CD8-positive, alpha-beta memory T cell (primary cell): ENCODE data around the gene STAP1. TPM values are rescaled to one million over a fixed set of nuclear protein-coding genes. Genes with fewer than 3 reads are reported as not detected.
"Not testable (repeated sequence)": the region's sequence is repeated elsewhere in the genome, so short reads cannot be mapped to it uniquely, and the experiment has no call there.

Source experiments
- CTCF ChIA-PET: fragments of 350-600 bp; sonication (Branson Sonifier 250); formaldehyde crosslinking; loops from one replicate; lab custom pipeline; 2021; ENCODE audit warnings: antibody characterized with exemption; lab: Charles Lee
- POLR2A ChIA-PET: fragments of 350-600 bp; sonication (Branson Sonifier 250); formaldehyde crosslinking; loops from one replicate; lab custom pipeline; 2021; ENCODE audit warnings: antibody characterized with exemption; lab: Charles Lee
- DNase-seq, 5 donors: peaks; one replicate each; pipeline versions ENCODE4 v3.0.0 to v3.0.0-alpha.2; 2020 to 2022; ENCODE audit warnings: mixed read lengths in 1 of 5
- H3K27ac ChIP-seq: one replicate; pipeline ENCODE4 v1.7.0; 2013; ENCODE audit warnings: low read depth, mild to moderate bottlenecking, low read length, moderate library complexity
- H3K27me3 ChIP-seq: 2 replicates; pipeline ENCODE4 v1.7.0; 2013; ENCODE audit warnings: low read length, mild to moderate bottlenecking; ENCODE audit not compliant: insufficient read depth, poor library complexity, severe bottlenecking
- H3K36me3 ChIP-seq: 2 replicates; pipeline ENCODE4 v1.7.0; 2013; ENCODE audit warnings: mild to moderate bottlenecking, low read length, moderate library complexity; ENCODE audit not compliant: insufficient read depth
- H3K4me1 ChIP-seq: 2 replicates; pipeline ENCODE4 v1.7.0; 2013; ENCODE audit warnings: mild to moderate bottlenecking, low read length, moderate library complexity; ENCODE audit not compliant: insufficient read depth
- H3K4me3 ChIP-seq: 2 replicates; pipeline ENCODE4 v1.7.0; 2013; ENCODE audit warnings: mild to moderate bottlenecking, low read length
- H3K9me3 ChIP-seq: 2 replicates; pipeline ENCODE4 v1.7.0; 2013; ENCODE audit warnings: mild to moderate bottlenecking, low read length
- H3K27ac Mint-ChIP-seq, 8 donors: one replicate each; pipeline ENCODE4 v1.8.0; 2020 to 2021; ENCODE audit warnings: mixed read lengths in 8 of 8, mild to moderate bottlenecking in 6 of 8, inconsistent platforms in 3 of 8, moderate library complexity in 3 of 8
- H3K27me3 Mint-ChIP-seq, 2 donors: one replicate each; pipeline ENCODE4 v1.8.0; 2020 to 2021; ENCODE audit warnings: mixed read lengths in 2 of 2, mild to moderate bottlenecking in 1 of 2, moderate library complexity in 1 of 2
- H3K36me3 Mint-ChIP-seq, 3 donors: one replicate each; pipeline ENCODE4 v1.8.0; 2020 to 2021; ENCODE audit warnings: mixed read lengths in 3 of 3, inconsistent platforms in 1 of 3, mild to moderate bottlenecking in 1 of 3
- H3K4me1 Mint-ChIP-seq, 3 donors: one replicate each; pipeline ENCODE4 v1.8.0; 2020 to 2021; ENCODE audit warnings: mixed read lengths in 3 of 3, inconsistent platforms in 1 of 3, mild to moderate bottlenecking in 1 of 3
- H3K4me3 Mint-ChIP-seq, 7 donors: one replicate each; pipeline ENCODE4 v1.8.0; 2020 to 2021; ENCODE audit warnings: mixed read lengths in 7 of 7, mild to moderate bottlenecking in 6 of 7, moderate library complexity in 4 of 7, inconsistent platforms in 2 of 7
- H3K9me3 Mint-ChIP-seq, 5 donors: one replicate each; pipeline ENCODE4 v1.8.0; 2020 to 2022; ENCODE audit warnings: mixed read lengths in 5 of 5, mild to moderate bottlenecking in 3 of 5, moderate library complexity in 2 of 5, inconsistent platforms in 1 of 5
- polyA plus RNA-seq: library from polyadenylated mRNA; unstranded; fragments of 300-500 nt; fragmentation: Illumina TruSeq; gene quantifications from one replicate; pipeline ENCODE4 v1.2.3, GENCODE V29; 2021
- total RNA-seq, 2 experiments: library from RNA; stranded (reverse); gene quantifications; one replicate each; pipeline ENCODE4 v1.2.3, GENCODE V29; 2021

STAP1 gene
- total and polyA plus RNA-seq, 3 experiments from 2014 or later, result 0.40 to 2.6 (median 1.1) TPM

- no peak overlapping the region for H3K4me3 Mint-ChIP-seq
- H3K4me1 ChIP-seq, result peaks cover 8% of the 10 kb centered on the region
- ChIA-PET POLR2A (no interaction called here), CTCF (no interaction called here)
- no peaks in the 10 kb centered on the region for H3K27me3 Mint-ChIP-seq
- DNase-seq, result no peak
- H3K27me3 ChIP-seq, result no peaks in the 10 kb centered on the region
- H3K36me3 Mint-ChIP-seq, result peaks cover 34 to 86% (median 41%) of the 10 kb centered on the region in 3 donors
- no peak overlapping the region for H3K27ac ChIP-seq
- H3K36me3 ChIP-seq, result peaks cover 29% of the 10 kb centered on the region
- H3K4me3 ChIP-seq, result no peak overlapping the region
- no peaks in the 10 kb centered on the region for H3K9me3 ChIP-seq
- H3K9me3 Mint-ChIP-seq, result peaks cover 0 to 4% (median 2%) of the 10 kb centered on the region in 5 donors
- no peak overlapping the region for H3K27ac Mint-ChIP-seq
- H3K4me1 Mint-ChIP-seq, result peaks cover 48 to 78% (median 78%) of the 10 kb centered on the region in 3 donors
These were observed 27.1 kb upstream of the STAP1 start for GRCh38 chr4:67531379-67531962.

- POLR2A ChIA-PET, H3K27ac ChIP-seq, H3K4me3 ChIP-seq, H3K4me1 ChIP-seq, H3K9me3 Mint-ChIP-seq, H3K27ac Mint-ChIP-seq, H3K4me3 Mint-ChIP-seq, CTCF ChIA-PET, H3K27me3 ChIP-seq, H3K9me3 ChIP-seq, DNase-seq, H3K27me3 Mint-ChIP-seq: not testable (repeated sequence)
- H3K36me3 ChIP-seq, result peaks cover 29% of the 10 kb centered on the region
- Mint-ChIP-seq H3K4me1 (peaks cover 40 to 69% (median 69%) of the 10 kb centered on the region in 3 donors), H3K36me3 (peaks cover 34 to 83% (median 36%) of the 10 kb centered on the region in 3 donors)
These were observed 26.1 kb upstream of the STAP1 start for GRCh38 chr4:67532397-67532796.

- H3K27me3 ChIP-seq, result no peaks in the 10 kb centered on the region
- H3K4me1 Mint-ChIP-seq, result peaks cover 36 to 64% (median 62%) of the 10 kb centered on the region in 3 donors
- no peaks in the 10 kb centered on the region for H3K4me1 ChIP-seq
- H3K36me3 Mint-ChIP-seq, result peaks cover 34 to 83% (median 38%) of the 10 kb centered on the region in 3 donors
- H3K4me3 ChIP-seq, result no peak overlapping the region
- no peak overlapping the region for H3K4me3 Mint-ChIP-seq
- H3K27ac ChIP-seq, result no peak overlapping the region
- H3K9me3 Mint-ChIP-seq, result peaks cover 0 to 4% (median 2%) of the 10 kb centered on the region in 5 donors
- H3K9me3 ChIP-seq, result no peaks in the 10 kb centered on the region
- no peak overlapping the region for H3K27ac Mint-ChIP-seq
- DNase-seq, result no peak
- POLR2A ChIA-PET, result no interaction called here
- CTCF ChIA-PET, result no interaction called here
- H3K27me3 Mint-ChIP-seq, result no peaks in the 10 kb centered on the region
- H3K36me3 ChIP-seq, result peaks cover 29% of the 10 kb centered on the region
These were observed 25.4 kb upstream of the STAP1 start for GRCh38 chr4:67533112-67533511.

- DNase-seq, result no peak
These were observed 23.2 kb upstream of the STAP1 start for GRCh38 chr4:67535280-67535840.

GRCh38 chr4:67539830-67540229, 18.7 kb upstream of the STAP1 start:
- ChIA-PET CTCF (no interaction called here), POLR2A (no interaction called here)
- Histone ChIP-seq H3K27ac (no peak overlapping the region), H3K4me1 (peaks cover 19% of the 10 kb centered on the region), H3K4me3 (no peak overlapping the region), H3K9me3 (no peaks in the 10 kb centered on the region), H3K27me3 (no peaks in the 10 kb centered on the region), H3K36me3 (peaks cover 8% of the 10 kb centered on the region)
- H3K27me3 Mint-ChIP-seq, result no peaks in the 10 kb centered on the region
- no peak for DNase-seq
- H3K4me1 Mint-ChIP-seq, result peaks cover 43 to 76% (median 72%) of the 10 kb centered on the region in 3 donors
- no peaks in the 10 kb centered on the region for H3K9me3 Mint-ChIP-seq
- H3K4me3 Mint-ChIP-seq, result no peak overlapping the region
- H3K27ac Mint-ChIP-seq, result peak overlapping the region in 3 of 8 donors; percentile 13 to 92 (median 29)
- peaks cover 3 to 81% (median 21%) of the 10 kb centered on the region in 3 donors for H3K36me3 Mint-ChIP-seq

More at GRCh38 chr4:67535280-67535840, 23.2 kb upstream of the STAP1 start:
- Mint-ChIP-seq H3K4me1 (peaks cover 31 to 68% (median 65%) of the 10 kb centered on the region in 3 donors), H3K27me3 (no peaks in the 10 kb centered on the region), H3K27ac (peak overlapping the region in 1 of 8 donors; percentile 42), H3K4me3 (no peak overlapping the region), H3K36me3 (peaks cover 30 to 86% (median 42%) of the 10 kb centered on the region in 3 donors), H3K9me3 (peaks cover 0 to 4% (median 2%) of the 10 kb centered on the region in 5 donors)
- Histone ChIP-seq H3K4me1 (no peaks in the 10 kb centered on the region), H3K27ac (no peak overlapping the region), H3K27me3 (no peaks in the 10 kb centered on the region), H3K36me3 (peaks cover 29% of the 10 kb centered on the region), H3K4me3 (no peak overlapping the region), H3K9me3 (no peaks in the 10 kb centered on the region)
- CTCF ChIA-PET, result interaction anchor here (2.1 kb wide), 1 partner anchor 9 kb away, joined by 10 read pairs; the partner anchor contains the start of gene CENPC
- POLR2A ChIA-PET, result no interaction called here

- no peak overlapping the region for H3K27ac ChIP-seq
- peaks cover 19% of the 10 kb centered on the region for H3K4me1 ChIP-seq
- ChIA-PET POLR2A (interaction anchor here (1.0 kb wide), 1 partner anchor 11 kb away, joined by 3 read pairs; no protein-coding TSS in a partner anchor), CTCF (interaction anchor here (2.1 kb wide), 1 partner anchor 152 kb away, joined by 5 read pairs; no protein-coding TSS in a partner anchor)
- H3K27ac Mint-ChIP-seq, result peak overlapping the region in 5 of 8 donors; percentile 28 to 100 (median 50)
- H3K4me1 Mint-ChIP-seq, result peaks cover 34 to 77% (median 66%) of the 10 kb centered on the region in 3 donors
- H3K36me3 Mint-ChIP-seq, result peaks cover 3 to 74% (median 12%) of the 10 kb centered on the region in 3 donors
- no peak for DNase-seq
- no peaks in the 10 kb centered on the region for H3K27me3 ChIP-seq
- no peak overlapping the region for H3K4me3 ChIP-seq
- no peaks in the 10 kb centered on the region for H3K9me3 Mint-ChIP-seq
- H3K27me3 Mint-ChIP-seq, result no peaks in the 10 kb centered on the region
- no peaks in the 10 kb centered on the region for H3K9me3 ChIP-seq
- H3K36me3 ChIP-seq, result no peaks in the 10 kb centered on the region
- H3K4me3 Mint-ChIP-seq, result peak overlapping the region in 1 of 7 donors; percentile 35
These were observed 16.5 kb upstream of the STAP1 start for GRCh38 chr4:67542076-67542475.

DNA sequence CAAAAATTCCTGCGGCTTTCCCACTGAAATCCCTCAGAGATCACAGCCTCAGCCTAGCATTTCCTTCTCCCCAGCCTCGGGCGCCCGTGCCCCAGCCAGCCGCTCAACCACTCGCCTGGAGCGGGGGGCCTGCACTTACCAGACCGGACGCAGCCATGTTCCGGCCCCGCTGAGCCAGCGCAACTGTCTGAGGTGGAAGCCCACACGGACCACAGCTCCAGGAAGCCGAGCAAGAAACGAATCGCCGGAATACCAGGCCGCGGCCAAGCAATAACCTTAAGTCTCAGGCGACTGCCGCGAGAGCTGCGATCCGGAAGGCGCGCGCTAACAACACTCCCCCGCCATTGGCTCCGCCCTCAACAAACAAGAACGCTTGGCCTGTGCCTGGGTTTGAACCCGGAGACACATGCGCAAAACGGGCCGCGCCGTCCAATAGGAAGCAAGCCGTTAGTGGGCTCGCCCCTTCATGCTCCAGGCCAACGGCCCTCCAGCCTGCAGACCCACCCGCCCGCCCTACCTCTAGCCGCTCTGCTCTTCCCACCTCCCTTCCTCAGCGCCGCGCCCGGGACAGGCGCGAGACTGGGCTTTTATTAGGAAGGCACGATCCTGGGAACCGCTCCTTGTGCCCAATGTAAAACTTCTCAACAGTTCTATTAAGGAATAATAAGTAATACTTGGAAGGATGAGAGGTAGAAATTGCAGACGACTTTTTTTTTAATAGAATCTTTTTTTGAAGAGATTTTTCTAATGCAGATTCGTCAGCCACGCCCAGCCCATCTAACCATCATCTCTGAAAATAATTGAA, 13.1 kb upstream of the STAP1 start, which contains the start of gene CENPC:
Gene CENPC (minus strand): TSS at position 305 of the 805 bp plus-strand sequence. CDS start 148 bp downstream, at position 157.
- Histone ChIP-seq H3K27me3 (no peaks in the 10 kb centered on the region), H3K4me1 (peaks cover 19% of the 10 kb centered on the region), H3K27ac (peak within 1 kb of the TSS; percentile 98), H3K36me3 (no peaks in the 10 kb centered on the region), H3K9me3 (no peaks in the 10 kb centered on the region), H3K4me3 (peak within 1 kb of the TSS; percentile 94)
- peak within 1 kb of the TSS; percentile 98 to 100 (median 100) for H3K27ac Mint-ChIP-seq
- DNase-seq, result peak; percentile 86 to 95 (median 90)
- ChIA-PET POLR2A (interaction anchor here (2.4 kb wide), 1 partner anchor 155 kb away, joined by 15 read pairs; the partner anchor contains the start of gene UBA6), CTCF (interaction anchor here (1.2 to 2.7 kb wide), 2 partner anchors 10 to 155 kb away, joined by 4 to 10 read pairs; partner anchors contain the start of gene UBA6)
- peaks cover 0 to 44% (median 2%) of the 10 kb centered on the region in 3 donors for H3K36me3 Mint-ChIP-seq
- no peaks in the 10 kb centered on the region for H3K9me3 Mint-ChIP-seq
- peak within 1 kb of the TSS; percentile 91 to 98 (median 96) for H3K4me3 Mint-ChIP-seq
- H3K4me1 Mint-ChIP-seq, result peaks cover 30 to 58% (median 49%) of the 10 kb centered on the region in 3 donors
- no peaks in the 10 kb centered on the region for H3K27me3 Mint-ChIP-seq
